Stimulated activated CD4-positive, alpha-beta T cell treated with anti-CD3 and anti-CD28 coated beads, Interleukin-15, amount 100 ng/mL, for 1 hour (primary cell): ENCODE data around the gene AGPAT3.
"Not testable (repeated sequence)": the region's sequence is repeated elsewhere in the genome, so short reads cannot be mapped to it uniquely, and the experiment has no call there.

ENCODE experiments used
- DNase-seq, 2 donors: peaks; one replicate each; pipeline ENCODE4 v3.0.0-alpha.2; 2020; ENCODE audit warnings: low read depth in 1 of 2, low spot score in 1 of 2

AGPAT3 gene

DNA sequence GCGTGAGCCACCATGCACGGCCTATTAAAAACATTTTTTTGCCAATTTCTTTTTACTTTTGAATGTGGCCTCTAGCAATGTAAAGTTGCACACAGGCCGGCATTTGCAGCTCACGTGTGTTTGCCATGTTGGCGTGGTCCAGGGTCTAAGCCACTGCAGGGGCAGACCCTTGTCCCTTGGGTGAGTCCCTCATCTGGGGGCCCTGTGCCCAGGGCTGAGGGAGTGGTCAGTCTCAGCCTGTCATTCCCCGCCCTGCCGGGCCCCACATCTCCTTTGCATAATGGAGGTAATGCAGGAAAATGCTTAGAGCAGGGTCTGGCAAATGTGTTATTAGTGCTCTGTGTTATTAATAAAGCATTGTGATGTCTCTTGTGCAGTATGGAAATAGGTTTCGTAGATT, 16.9 kb downstream of the AGPAT3 start:
- DNase-seq: no peak

GRCh38 chr21:43882952-43883545, 18.0 kb downstream of the AGPAT3 start:
- DNase-seq: no peak

GRCh38 chr21:43884012-43884860, 19.2 kb downstream of the AGPAT3 start:
- DNase-seq: no peak

- no peak for DNase-seq
These were observed 19.9 kb downstream of the AGPAT3 start for GRCh38 chr21:43884861-43885417.

- DNase-seq: no peak
These were observed 20.7 kb downstream of the AGPAT3 start for GRCh38 chr21:43885721-43886120.

DNA sequence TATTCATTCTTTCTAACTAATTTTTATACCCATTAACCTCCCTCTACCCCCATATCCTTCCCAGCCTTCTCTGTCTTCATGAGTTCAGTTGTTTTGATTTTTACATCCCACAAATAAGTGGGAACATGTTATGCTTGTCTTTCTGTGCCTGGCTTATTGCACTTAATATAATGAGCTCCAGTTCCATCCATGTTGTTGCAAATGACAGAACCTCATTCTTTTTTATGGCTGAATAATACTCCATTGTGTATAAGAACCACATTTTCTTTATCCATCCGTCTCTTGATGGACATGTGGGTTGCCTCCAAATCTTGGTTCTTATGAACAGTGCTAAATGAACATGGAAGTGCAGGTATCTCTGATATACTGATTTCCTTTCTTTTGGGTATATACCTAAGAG, 21.5 kb downstream of the AGPAT3 start:
- no peak for DNase-seq

- DNase-seq: no peak
These were observed 24.0 kb downstream of the AGPAT3 start for GRCh38 chr21:43889069-43889468.

DNA sequence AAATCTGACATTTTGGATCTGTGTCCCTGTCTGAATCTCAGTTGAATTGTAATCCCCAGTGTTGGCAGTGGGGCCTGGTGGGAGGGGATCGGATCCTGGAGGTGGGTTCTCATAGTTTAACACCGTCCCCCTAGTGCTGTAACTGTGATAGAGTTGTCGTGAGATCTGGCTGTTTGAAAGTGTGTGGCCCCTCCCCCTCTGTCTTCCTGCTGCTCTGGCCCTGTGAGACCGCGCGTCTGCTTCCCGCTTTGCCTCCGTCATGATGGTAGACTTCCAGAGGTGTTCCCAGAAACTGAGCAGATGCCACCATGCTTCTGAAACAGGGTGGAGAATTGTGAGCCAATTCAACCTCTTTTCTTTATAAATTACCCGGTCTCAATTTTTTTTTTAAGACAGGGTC, 25.0 kb downstream of the AGPAT3 start:
- DNase-seq: no peak

- no peak for DNase-seq
These were observed 27.3 kb downstream of the AGPAT3 start for GRCh38 chr21:43892334-43892733.

GRCh38 chr21:43892984-43893535, 28.0 kb downstream of the AGPAT3 start:
- DNase-seq: no peak

GRCh38 chr21:43893536-43894205, 28.6 kb downstream of the AGPAT3 start:
- no peak for DNase-seq

DNA sequence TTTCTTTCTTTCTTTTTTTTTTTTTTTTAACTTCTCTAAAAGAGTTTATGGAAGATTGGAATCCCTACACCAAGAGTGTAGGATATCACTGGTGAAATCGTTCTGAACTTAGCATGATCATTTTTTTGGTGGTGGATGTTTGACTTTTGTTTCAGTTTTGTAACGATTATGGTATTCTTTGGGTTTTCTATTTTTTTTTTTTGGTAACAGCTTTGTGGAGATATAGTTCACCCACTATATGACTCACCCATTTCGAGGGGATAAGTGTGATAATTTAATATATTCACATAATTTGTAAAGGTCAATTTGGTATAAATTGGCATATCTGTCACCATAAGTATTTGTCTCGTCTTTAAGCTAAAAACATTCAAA, 29.2 kb downstream of the AGPAT3 start:
- DNase-seq: no peak

GRCh38 chr21:43895196-43895595, 30.2 kb downstream of the AGPAT3 start:
- DNase-seq: no peak

DNA sequence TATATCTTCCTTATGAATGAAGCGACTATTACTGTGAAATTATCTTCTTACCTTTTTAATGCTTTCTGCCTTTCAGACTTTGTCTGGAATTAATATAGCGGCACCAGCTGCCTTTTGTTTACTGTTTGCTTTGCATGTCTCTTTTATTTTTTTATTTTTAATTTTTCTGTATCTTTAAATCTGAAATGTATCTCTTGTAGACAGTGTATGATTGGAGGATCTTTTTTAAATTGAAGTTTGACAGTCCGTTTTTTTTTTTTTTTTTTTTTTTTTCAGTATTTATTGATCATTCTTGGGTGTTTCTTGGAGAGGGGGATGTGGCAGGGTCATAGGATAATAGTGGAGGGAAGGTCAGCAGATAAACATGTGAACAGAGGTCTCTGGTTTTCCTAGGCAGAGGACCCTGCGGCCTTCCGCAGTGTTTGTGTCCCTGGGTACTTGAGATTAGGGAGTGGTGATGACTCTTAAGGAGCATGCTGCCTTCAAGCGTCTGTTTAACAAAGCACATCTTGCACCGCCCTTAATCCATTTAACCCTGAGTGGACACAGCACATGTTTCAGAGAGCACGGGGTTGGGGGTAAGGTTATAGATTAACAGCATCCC, 31.8 kb downstream of the AGPAT3 start:
- not testable (repeated sequence) for DNase-seq

DNA sequence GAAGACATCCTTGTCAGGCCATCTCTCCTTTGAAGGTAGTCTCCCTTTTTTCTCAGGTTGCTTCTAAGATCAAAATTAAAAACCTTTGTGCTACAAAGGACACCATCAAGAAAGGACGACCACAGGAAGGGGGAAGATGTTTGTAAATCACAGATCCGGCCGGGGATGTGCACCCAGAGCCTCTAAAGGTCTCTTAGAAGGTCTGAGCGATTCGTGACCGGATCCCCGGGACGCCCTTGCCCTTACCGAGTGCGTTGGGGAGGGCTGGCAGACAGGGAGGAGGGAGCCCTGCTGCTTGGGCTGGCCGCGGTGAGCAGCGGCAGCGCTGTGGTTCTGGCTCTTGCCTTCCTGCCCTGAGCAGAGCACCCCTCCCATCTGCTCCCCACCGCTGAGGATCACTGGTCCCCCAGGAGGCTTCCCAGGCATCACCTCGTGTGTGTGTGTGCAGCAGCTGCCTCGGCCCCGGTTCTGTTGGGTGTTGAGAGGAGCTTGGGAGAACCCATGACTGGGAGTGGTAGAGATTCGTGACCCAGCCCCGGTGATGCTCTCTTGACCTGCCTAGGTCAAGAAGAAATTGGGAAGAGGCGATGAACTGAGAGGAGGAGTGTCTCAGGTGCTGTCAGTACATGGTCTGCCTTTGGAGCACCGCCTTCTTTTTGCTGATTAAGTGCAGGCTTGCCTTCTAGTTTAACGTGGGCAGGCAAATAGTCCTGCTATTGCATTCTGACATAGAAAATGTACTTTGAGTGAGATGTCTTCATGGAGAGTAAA, 34.5 kb downstream of the AGPAT3 start:
- DNase-seq: no peak

GRCh38 chr21:43900078-43900385, 35.0 kb downstream of the AGPAT3 start:
- no peak for DNase-seq

- no peak for DNase-seq
These were observed 35.7 kb downstream of the AGPAT3 start for GRCh38 chr21:43900690-43901089.

DNA sequence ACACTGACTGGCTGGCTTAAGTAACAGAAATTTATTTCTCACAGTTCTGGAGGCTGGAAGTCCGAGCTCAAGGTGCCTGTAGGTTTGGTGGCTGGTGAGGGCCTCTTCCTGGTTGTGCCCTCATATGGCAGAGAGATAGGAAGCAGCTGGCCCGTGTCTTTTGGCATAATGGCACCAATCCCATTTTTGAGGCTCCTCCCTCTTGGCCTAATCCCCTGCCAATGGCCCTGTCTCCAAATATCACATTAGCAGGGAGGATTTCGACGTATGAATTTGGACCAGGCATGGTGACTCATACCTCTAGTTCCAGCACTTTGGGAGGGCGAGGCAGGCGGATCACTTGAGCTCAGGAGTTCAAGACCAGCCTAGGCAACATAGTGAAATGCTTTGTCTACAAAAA, 37.4 kb downstream of the AGPAT3 start:
- no peak for DNase-seq

DNA sequence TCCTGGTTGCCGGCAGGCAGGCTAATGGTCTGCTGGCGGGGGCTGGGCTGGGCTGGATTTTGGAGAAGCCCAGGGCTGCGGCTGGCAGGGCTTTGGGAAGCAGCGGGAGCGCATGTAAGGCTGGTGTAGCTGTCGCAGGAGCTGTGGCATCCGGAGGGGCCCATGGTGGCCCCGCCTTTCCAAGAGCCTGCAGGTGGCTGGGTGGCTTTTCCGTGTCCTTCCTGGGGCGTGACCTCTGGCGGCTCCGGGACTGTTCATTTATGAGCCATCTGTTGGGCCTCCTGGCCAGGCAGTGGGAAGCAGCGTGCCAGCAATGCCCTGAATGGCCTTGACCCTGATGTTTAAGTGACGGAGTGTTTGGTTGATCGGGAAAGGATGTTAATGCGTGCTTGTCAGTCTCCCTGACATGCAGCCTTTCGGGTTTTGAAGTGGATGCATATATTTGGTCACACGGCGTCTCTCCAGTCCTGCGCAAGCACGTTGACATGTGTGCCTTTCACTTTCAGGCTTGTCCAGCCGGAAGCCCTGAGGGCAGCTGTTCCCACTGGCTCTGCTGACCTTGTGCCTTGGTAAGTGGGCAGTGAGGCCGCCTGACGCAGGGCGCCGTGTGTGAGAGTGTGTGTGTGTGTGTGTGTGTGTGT, 38.5 kb downstream of the AGPAT3 start:
- no peak for DNase-seq

DNA sequence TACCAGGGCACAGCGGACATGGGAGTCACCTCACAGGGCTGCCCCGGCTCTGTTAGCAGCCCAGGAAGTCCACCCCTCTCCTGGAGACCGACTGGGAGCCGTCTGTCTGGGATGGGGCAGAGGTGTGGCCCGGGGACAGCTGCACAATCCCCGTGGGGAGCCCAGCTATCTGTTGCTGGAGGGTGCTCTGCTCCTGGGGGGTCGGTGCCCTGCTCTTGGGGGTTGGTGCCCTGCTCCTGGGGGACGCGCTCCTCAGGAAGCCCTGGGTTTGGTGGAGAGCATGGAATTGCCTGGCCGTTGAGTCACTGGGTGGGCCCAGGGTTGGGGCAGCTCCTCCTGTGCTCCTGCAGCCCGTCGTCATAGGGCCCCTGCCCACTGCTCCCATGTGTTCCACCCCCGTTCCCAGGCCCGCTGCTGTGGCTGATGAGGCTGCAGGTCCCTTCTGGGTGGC, 39.3 kb downstream of the AGPAT3 start:
- no peak for DNase-seq
